Progenitor cell of endocrine pancreas (in vitro differentiated cells): ENCODE measurements around the gene MAST4. TPM values are rescaled to one million over a fixed set of nuclear protein-coding genes. Genes with fewer than 3 reads are reported as not detected.

Experiments used
- DNase-seq: peaks from one replicate; pipeline ENCODE4 v3.0.0; 2021; ENCODE audit warnings: low spot score; ENCODE audit not compliant: unreplicated experiment
- H3K27ac Mint-ChIP-seq: 2 replicates; pipeline ENCODE4 v1.8.0; 2021; ENCODE audit warnings: mild to moderate bottlenecking, moderate library complexity, mixed read lengths
- H3K27me3 Mint-ChIP-seq: 2 replicates; pipeline ENCODE4 v1.8.0; 2021; ENCODE audit warnings: mixed read lengths
- H3K36me3 Mint-ChIP-seq: 2 replicates; pipeline ENCODE4 v1.8.0; 2022; ENCODE audit warnings: mixed read lengths; ENCODE audit not compliant: insufficient read depth
- H3K4me1 Mint-ChIP-seq: 2 replicates; pipeline ENCODE4 v1.8.0; 2021; ENCODE audit warnings: low read depth, mixed read lengths
- H3K4me3 Mint-ChIP-seq: 2 replicates; pipeline ENCODE4 v1.8.0; 2021; ENCODE audit warnings: low read depth, mild to moderate bottlenecking, moderate library complexity, mixed read lengths
- H3K9me3 Mint-ChIP-seq: 2 replicates; pipeline ENCODE4 v1.8.0; 2021; ENCODE audit warnings: low read depth, mixed read lengths
- CTCF ChIP-seq: fragments of 200-600 bp; sonication (generic); IDR thresholded peaks from one replicate; pipeline ENCODE4 v1.5.0; 2021; ENCODE audit warnings: antibody characterized with exemption, mild to moderate bottlenecking; ENCODE audit not compliant: unreplicated experiment
- total RNA-seq: library from RNA; stranded (reverse); gene quantifications from 2 replicates; pipeline ENCODE4 v1.2.1, GENCODE V29; 2021

Gene MAST4
- total RNA-seq, 1 donor from 2014 or later: 45.3 TPM

GRCh38 chr5:66659780-66660179 lies 63.6 kb downstream of the MAST4 start:
- no peak overlapping the region for H3K4me3 Mint-ChIP-seq
- no peaks in the 10 kb centered on the region for H3K27me3 Mint-ChIP-seq
- H3K36me3 Mint-ChIP-seq: peaks cover 6% of the 10 kb centered on the region
- DNase-seq: no peak
- H3K9me3 Mint-ChIP-seq: peaks cover 8% of the 10 kb centered on the region
- no peak for TF ChIP-seq CTCF
- H3K4me1 Mint-ChIP-seq: peaks cover 12% of the 10 kb centered on the region
- no peak overlapping the region for H3K27ac Mint-ChIP-seq

- no peak overlapping the region for H3K4me3 Mint-ChIP-seq
- H3K27me3 Mint-ChIP-seq: no peaks in the 10 kb centered on the region
- H3K4me1 Mint-ChIP-seq: peaks cover 12% of the 10 kb centered on the region
- peaks cover 6% of the 10 kb centered on the region for H3K36me3 Mint-ChIP-seq
- H3K9me3 Mint-ChIP-seq: peaks cover 8% of the 10 kb centered on the region
- DNase-seq: no peak
- no peak for TF ChIP-seq CTCF
- no peak overlapping the region for H3K27ac Mint-ChIP-seq
Observed at GRCh38 chr5:66660396-66660795, 64.2 kb downstream of the MAST4 start.

DNA sequence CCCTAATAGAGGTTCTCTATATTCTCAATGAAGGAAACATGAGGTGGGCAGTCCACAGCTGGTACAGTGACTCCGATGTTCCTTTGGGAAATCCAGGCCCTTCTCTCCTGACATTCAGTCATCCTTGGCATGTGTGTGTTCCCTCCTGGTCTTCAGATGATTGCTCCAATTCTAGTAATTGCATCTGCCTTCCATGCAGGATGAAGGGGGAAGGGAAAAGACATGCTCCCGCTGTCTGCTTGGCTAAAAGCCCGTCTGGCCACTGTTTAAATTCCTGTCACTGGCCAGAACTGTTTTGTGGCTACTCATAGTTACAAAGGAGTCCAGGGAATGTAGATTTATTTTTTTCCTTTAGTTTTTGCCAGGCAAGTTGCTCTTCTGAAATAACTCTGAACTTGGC lies 65.0 kb downstream of the MAST4 start:
- H3K36me3 Mint-ChIP-seq: peaks cover 6% of the 10 kb centered on the region
- peaks cover 10% of the 10 kb centered on the region for H3K4me1 Mint-ChIP-seq
- no peak for TF ChIP-seq CTCF
- no peaks in the 10 kb centered on the region for H3K27me3 Mint-ChIP-seq
- no peak overlapping the region for H3K27ac Mint-ChIP-seq
- H3K4me3 Mint-ChIP-seq: no peak overlapping the region
- peaks cover 8% of the 10 kb centered on the region for H3K9me3 Mint-ChIP-seq
- no peak for DNase-seq

DNA sequence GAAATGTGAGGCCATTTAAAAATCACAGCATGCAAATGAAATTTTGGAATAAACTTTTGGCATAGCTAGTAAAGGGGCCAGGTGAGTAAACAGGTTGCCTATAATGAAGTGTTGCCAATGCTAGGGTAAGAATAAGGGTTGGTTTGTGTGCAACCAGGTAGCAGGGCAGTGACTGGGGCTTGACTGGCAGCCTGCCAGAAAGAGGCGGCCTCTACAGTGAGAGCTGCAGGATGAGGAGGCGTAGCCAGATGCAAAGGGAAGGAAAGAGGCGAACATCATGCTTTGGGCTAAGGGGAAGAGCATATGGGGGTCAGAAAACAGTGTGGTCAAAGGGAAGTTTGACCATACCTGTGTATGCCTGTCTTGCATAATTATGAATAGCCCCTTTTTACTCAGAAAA lies 70.6 kb downstream of the MAST4 start:
- no peak for DNase-seq
- no peaks in the 10 kb centered on the region for H3K27me3 Mint-ChIP-seq
- peaks cover 8% of the 10 kb centered on the region for H3K9me3 Mint-ChIP-seq

DNA sequence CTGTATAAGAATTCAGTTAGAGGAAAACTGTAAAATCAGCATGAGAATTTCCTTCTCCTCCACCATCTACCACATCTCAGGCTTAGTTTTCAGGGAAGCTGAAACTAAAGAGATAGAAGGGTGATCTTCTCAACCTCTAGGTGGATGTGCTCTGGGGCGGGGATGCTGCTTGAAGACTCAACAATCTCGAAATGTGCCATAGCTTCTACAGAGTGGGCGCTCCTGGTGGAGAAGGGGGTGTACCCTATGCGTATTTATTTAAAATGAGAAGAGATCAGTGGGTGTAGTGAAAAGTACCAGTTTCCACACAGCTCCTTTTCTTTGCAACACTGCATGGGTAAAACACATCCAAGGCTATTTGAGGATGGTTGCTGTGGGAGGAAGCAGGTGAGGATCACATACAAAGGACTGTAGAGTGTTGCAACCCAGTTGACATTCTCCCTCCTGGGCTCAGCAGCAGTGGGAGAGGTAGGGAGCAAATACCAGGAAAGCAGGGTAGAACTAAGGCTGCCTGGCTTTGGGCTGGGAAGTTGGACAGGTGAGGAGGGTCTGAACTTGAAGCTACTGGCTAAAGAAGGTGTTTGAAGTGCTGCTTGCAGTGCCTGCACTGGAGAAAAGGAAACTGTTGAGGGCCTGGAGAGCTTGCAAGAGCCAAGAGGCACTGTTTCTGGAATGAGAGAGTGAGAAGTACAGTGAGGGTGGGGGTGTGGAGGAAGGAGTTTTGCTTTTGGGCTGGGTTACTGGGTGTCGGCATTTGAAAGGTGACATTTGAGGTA lies 73.1 kb downstream of the MAST4 start:
- peak overlapping the region; percentile 14 for H3K27ac Mint-ChIP-seq
- DNase-seq: no peak
- H3K4me1 Mint-ChIP-seq: peaks cover 37% of the 10 kb centered on the region
- no peak overlapping the region for H3K4me3 Mint-ChIP-seq
- no peaks in the 10 kb centered on the region for H3K36me3 Mint-ChIP-seq
- no peaks in the 10 kb centered on the region for H3K27me3 Mint-ChIP-seq
- no peaks in the 10 kb centered on the region for H3K9me3 Mint-ChIP-seq
- TF ChIP-seq CTCF: no peak

More for the DNA sequence above, 70.6 kb downstream of the MAST4 start:
- Mint-ChIP-seq H3K36me3 (peaks cover 6% of the 10 kb centered on the region), H3K4me1 (peaks cover 31% of the 10 kb centered on the region), H3K4me3 (no peak overlapping the region), H3K27ac (no peak overlapping the region)
- TF ChIP-seq CTCF: no peak
